ENCODE results near the gene ACAP1. TPM values are rescaled to one million over a fixed set of nuclear protein-coding genes. Genes with fewer than 3 reads are reported as not detected.
"Not testable (repeated sequence)": the region's sequence is repeated elsewhere in the genome, so short reads cannot be mapped to it uniquely, and the experiment has no call there.

The ACAP1 gene
- total RNA-seq, 1 donor from 2014 or later: 0.26 TPM

DNA sequence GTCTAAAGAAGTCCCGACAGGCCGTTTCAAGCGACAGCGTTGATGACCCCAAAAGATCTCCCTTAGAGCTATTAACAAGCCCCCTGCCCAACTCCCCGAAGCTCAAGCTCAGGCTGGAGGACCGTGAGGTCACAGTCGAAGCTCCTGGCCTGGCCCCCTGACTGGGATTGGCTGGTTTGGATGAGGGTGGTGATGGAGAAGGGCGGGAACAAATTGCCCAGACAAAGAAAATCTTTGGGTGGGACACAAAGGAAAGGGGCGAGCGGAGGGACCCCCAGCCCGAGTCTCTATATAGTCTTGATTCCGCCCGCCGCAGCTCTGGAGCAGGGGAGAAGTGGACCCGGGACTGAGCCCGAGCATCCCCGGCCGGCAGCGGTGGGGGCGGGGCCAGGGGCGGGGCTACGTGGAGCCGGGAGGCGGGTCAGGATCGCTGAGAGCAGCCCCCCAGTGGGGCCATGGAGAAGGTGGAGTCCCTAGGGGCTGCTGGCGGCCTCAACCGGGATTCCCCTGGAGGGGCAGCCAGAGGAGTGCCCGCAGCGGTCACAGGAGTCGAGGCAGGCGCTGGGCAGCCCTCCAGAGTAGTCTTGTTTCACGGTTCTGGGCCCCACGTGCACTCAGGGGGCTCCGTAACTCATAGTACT, 6.2 kb upstream of the ACAP1 start:
- DNase-seq (ENCODE audit: low read depth) (peak; percentile 76), FAIRE-seq (no peak)
- TF ChIP-seq, protein P1, sequence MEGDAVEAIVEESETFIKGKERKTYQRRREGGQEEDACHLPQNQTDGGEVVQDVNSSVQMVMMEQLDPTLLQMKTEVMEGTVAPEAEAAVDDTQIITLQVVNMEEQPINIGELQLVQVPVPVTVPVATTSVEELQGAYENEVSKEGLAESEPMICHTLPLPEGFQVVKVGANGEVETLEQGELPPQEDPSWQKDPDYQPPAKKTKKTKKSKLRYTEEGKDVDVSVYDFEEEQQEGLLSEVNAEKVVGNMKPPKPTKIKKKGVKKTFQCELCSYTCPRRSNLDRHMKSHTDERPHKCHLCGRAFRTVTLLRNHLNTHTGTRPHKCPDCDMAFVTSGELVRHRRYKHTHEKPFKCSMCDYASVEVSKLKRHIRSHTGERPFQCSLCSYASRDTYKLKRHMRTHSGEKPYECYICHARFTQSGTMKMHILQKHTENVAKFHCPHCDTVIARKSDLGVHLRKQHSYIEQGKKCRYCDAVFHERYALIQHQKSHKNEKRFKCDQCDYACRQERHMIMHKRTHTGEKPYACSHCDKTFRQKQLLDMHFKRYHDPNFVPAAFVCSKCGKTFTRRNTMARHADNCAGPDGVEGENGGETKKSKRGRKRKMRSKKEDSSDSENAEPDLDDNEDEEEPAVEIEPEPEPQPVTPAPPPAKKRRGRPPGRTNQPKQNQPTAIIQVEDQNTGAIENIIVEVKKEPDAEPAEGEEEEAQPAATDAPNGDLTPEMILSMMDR (IDR thresholded peaks at IDR 0.05; ENCODE audit: insufficient read depth, low read length, severe bottlenecking): no peak
- Histone ChIP-seq H3K4me3 (ENCODE audit: low read depth, low read length) (peak overlapping the region; percentile 87), H3K27me3 (ENCODE audit: control insufficient read depth, insufficient read depth, low read length) (no peaks in the 10 kb centered on the region), H3K36me3 (ENCODE audit: control insufficient read depth, insufficient read depth, low read length) (peaks cover 7% of the 10 kb centered on the region)

- Histone ChIP-seq H3K27me3 (ENCODE audit: control insufficient read depth, insufficient read depth, low read length) (no peaks in the 10 kb centered on the region), H3K4me3 (ENCODE audit: low read depth, low read length) (peak overlapping the region; percentile 87), H3K36me3 (ENCODE audit: control insufficient read depth, insufficient read depth, low read length) (peaks cover 6% of the 10 kb centered on the region)
- DNase-seq (ENCODE audit: low read depth) (no peak), FAIRE-seq (no peak)
- TF ChIP-seq, protein P1 (IDR thresholded peaks at IDR 0.05; ENCODE audit: insufficient read depth, low read length, severe bottlenecking): no peak
Measured at GRCh38 chr17:7330638-7331015, 5.7 kb upstream of the ACAP1 start.

DNA sequence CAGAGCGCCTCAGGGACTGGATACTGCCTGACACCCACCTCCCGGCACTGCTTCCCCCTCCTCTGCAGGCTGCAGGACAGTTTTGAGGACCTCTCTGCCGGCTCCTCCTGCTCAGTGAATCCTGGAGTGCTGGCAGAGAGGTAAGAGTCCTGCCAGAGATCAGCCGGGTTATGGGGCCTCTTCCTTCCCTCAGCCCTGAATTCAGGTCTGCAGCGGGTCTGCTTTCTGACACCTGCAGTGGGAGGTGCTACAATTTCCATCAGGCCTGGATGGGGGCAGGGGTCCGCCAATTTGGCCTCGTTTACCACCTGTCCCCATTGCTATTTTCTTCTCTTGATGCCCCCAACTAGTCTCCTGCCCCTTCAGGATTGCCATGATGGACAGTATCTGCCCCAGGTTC, 4.2 kb upstream of the ACAP1 start:
- Histone ChIP-seq H3K4me3 (ENCODE audit: low read depth, low read length) (no peak overlapping the region), H3K27me3 (ENCODE audit: control insufficient read depth, insufficient read depth, low read length) (no peaks in the 10 kb centered on the region), H3K36me3 (ENCODE audit: control insufficient read depth, insufficient read depth, low read length) (no peaks in the 10 kb centered on the region)
- FAIRE-seq: no peak
- DNase-seq (ENCODE audit: low read depth): no peak
- TF ChIP-seq, protein P1 (IDR thresholded peaks at IDR 0.05; ENCODE audit: insufficient read depth, low read length, severe bottlenecking): no peak

GRCh38 chr17:7332600-7333069, 3.7 kb upstream of the ACAP1 start:
- not testable (repeated sequence) for H3K4me3 ChIP-seq (ENCODE audit: low read depth, low read length); H3K27me3 ChIP-seq (ENCODE audit: control insufficient read depth, insufficient read depth, low read length); H3K36me3 ChIP-seq (ENCODE audit: control insufficient read depth, insufficient read depth, low read length); FAIRE-seq; DNase-seq (ENCODE audit: low read depth)

- no peaks in the 10 kb centered on the region for H3K36me3 ChIP-seq (ENCODE audit: control insufficient read depth, insufficient read depth, low read length)
- FAIRE-seq: no peak
- TF ChIP-seq, protein P1 (IDR thresholded peaks at IDR 0.05; ENCODE audit: insufficient read depth, low read length, severe bottlenecking): no peak
- no peak for DNase-seq (ENCODE audit: low read depth)
- no peak overlapping the region for H3K4me3 ChIP-seq (ENCODE audit: low read depth, low read length)
- H3K27me3 ChIP-seq (ENCODE audit: control insufficient read depth, insufficient read depth, low read length): no peaks in the 10 kb centered on the region
Measured at GRCh38 chr17:7334938-7335538, 1.3 kb upstream of the ACAP1 start.

- not testable (repeated sequence) for FAIRE-seq; H3K36me3 ChIP-seq (ENCODE audit: control insufficient read depth, insufficient read depth, low read length); DNase-seq (ENCODE audit: low read depth); H3K4me3 ChIP-seq (ENCODE audit: low read depth, low read length); H3K27me3 ChIP-seq (ENCODE audit: control insufficient read depth, insufficient read depth, low read length)
Measured at GRCh38 chr17:7335765-7336164, 564 bp upstream of the ACAP1 start.

DNA sequence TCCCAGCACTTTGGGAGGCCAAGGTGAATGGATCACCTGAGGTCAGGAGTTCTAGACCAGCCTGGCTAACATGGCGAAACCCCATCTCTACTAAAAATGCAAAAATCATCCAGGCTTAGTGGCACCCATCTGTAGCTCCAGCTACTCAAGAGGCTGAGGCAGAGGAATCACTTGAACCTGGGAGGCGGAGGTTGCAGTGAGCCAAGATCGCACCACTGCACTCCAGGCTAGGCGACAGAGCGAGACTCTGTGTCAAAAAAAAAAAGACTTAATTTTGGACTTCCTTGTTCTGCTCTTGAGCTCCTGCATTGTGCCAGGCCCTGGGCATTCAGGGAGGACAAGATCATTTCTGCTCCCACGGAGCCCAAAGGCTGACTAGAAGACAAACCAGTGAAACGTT, 1.3 kb downstream of the ACAP1 start:
- not testable (repeated sequence) for FAIRE-seq; H3K27me3 ChIP-seq (ENCODE audit: control insufficient read depth, insufficient read depth, low read length); H3K4me3 ChIP-seq (ENCODE audit: low read depth, low read length); DNase-seq (ENCODE audit: low read depth); H3K36me3 ChIP-seq (ENCODE audit: control insufficient read depth, insufficient read depth, low read length)

Measured in bronchial epithelial cell (primary cell).